K562 (cell line): ENCODE measurements around the gene PRICKLE4. TPM values are rescaled to one million over a fixed set of nuclear protein-coding genes. Genes with fewer than 3 reads are reported as not detected.
A peak's percentile ranks its signal among the peaks of the same experiment; 100 is the strongest.

Source experiments
- ARID2 ChIP-seq: fragments of 450-650 bp; IDR thresholded peaks from 2 replicates; pipeline ENCODE4 v1.6.1; 2017; ENCODE audit warnings: antibody characterized with exemption, mild to moderate bottlenecking
- ARNT ChIP-seq, 2 experiments: fragments of 450-650 bp; IDR thresholded peaks; 2 replicates each; pipeline ENCODE4 v1.6.1; 2016; ENCODE audit warnings: mild to moderate bottlenecking in 1 of 2
- ATF3 ChIP-seq, 2 experiments: fragments of 450-650 bp in 1 of 2; sonication (generic) in 1 of 2; formaldehyde crosslinking in 1 of 2; IDR thresholded peaks in 1 of 2; conservative IDR thresholded peaks in 1 of 2; 2 replicates each; pipeline versions ENCODE4 v1.6.1 to v1.8.1; 2016 to 2023; ENCODE audit warnings: mild to moderate bottlenecking in 2 of 2, moderate library complexity in 2 of 2, inconsistent platforms in 1 of 2, missing genetic modification reagents in 1 of 2
- E2F1 ChIP-seq: sonication (generic); formaldehyde crosslinking; IDR thresholded peaks from 2 replicates; pipeline ENCODE4 v1.8.1; 2023; ENCODE audit warnings: mild to moderate bottlenecking, missing genetic modification reagents, moderate library complexity
- HES1 ChIP-seq: fragments of 450-650 bp; IDR thresholded peaks from 2 replicates; pipeline ENCODE4 v1.6.1; 2016; ENCODE audit warnings: low read depth, mild to moderate bottlenecking, moderate library complexity
- IRF2 ChIP-seq: sonication (generic); formaldehyde crosslinking; IDR thresholded peaks from 2 replicates; pipeline ENCODE4 v1.8.1; 2022; ENCODE audit warnings: mild to moderate bottlenecking, missing genetic modification reagents
- MYC ChIP-seq, 2 experiments: fragments of 250-450 bp in 1 of 2; sonication (Bioruptor Pico) in 1 of 2; IDR thresholded peaks; 2 replicates each; pipeline versions ENCODE4 v1.5.1 to v1.6.1; 2012 to 2021; ENCODE audit warnings: low read depth in 2 of 2, borderline replicate concordance in 1 of 2, improper control_type of control experiment in 1 of 2, low read length in 1 of 2, mild to moderate bottlenecking in 1 of 2, moderate library complexity in 1 of 2
- NEUROD1 ChIP-seq: fragments of 150-350 bp; IDR thresholded peaks from 2 replicates; pipeline ENCODE4 v1.6.1; 2014; ENCODE audit warnings: borderline replicate concordance, low read length, low read depth; ENCODE audit not compliant: partially characterized antibody
- SAFB2 ChIP-seq: fragments of 200-400 bp; formaldehyde crosslinking; IDR thresholded peaks from 2 replicates; pipeline ENCODE4 v1.6.1; 2018; ENCODE audit warnings: borderline replicate concordance, low read length, low read depth, moderate library complexity; ENCODE audit not compliant: severe bottlenecking
- SNIP1 ChIP-seq: fragments of 450-650 bp; IDR thresholded peaks from 2 replicates; pipeline ENCODE4 v1.7.1; 2017; ENCODE audit warnings: low read depth, mild to moderate bottlenecking
- SP1 ChIP-seq: sonication (generic); formaldehyde crosslinking; IDR thresholded peaks from 2 replicates; pipeline ENCODE4 v1.8.1; 2022; ENCODE audit warnings: mild to moderate bottlenecking, missing genetic modification reagents
- TBP ChIP-seq: optimal IDR thresholded peaks from 2 replicates; pipeline ENCODE3; 2011; ENCODE audit warnings: low read depth, low read length, improper control_type of control experiment
- ZNF274 ChIP-seq: IDR thresholded peaks from 2 replicates; pipeline ENCODE4 v1.6.1; 2011; ENCODE audit warnings: low read depth, mild to moderate bottlenecking, low read length, moderate library complexity, borderline replicate concordance
- ZNF696 ChIP-seq: fragments of 250-450 bp; sonication (Bioruptor Pico); conservative IDR thresholded peaks from 2 replicates; pipeline ENCODE4 v1.4.0; 2020; ENCODE audit warnings: mild to moderate bottlenecking, moderate library complexity
- polyA plus RNA-seq, 8 experiments: library from polyadenylated mRNA; depleted of rRNA in 4 of 8; stranded (reverse) in 5 of 8; unstranded in 3 of 8; fragments of >200 nt; fragmentation: Nextera tagmentation in 2 of 8; fragmentation: Illumina TruSeq in 1 of 8; extraction: Ambion mirVana in 2 of 8; extraction: Trizol in 1 of 8; gene quantifications; 2 replicates each; pipeline versions ENCODE4 v1.2.1 to v1.2.3, GENCODE V29; 2011 to 2014; ENCODE audit warnings: inconsistent platforms in 1 of 8, missing spikeins in 1 of 8
- total RNA-seq, 7 experiments: library from RNA; depleted of rRNA in 6 of 7; stranded (reverse); fragments of >200 nt in 6 of 7; fragmentation: Illumina TruSeq in 2 of 7; extraction: Trizol in 2 of 7; gene quantifications; 2 replicates each; pipeline versions ENCODE4 v1.2.1 to v1.2.3, GENCODE V29; 2011 to 2021; ENCODE audit warnings: low replicate concordance in 1 of 7
- TF ChIP-seq, protein P1 (sequence below): fragments of 250-450 bp; sonication (Bioruptor Pico); IDR thresholded peaks from 2 replicates; pipeline ENCODE4 v1.5.0; 2021; ENCODE audit warnings: mild to moderate bottlenecking, moderate library complexity
- TF ChIP-seq, protein P2 (sequence below): IDR thresholded peaks from 2 replicates; pipeline ENCODE4 v1.6.1; 2016; ENCODE audit warnings: missing genetic modification characterization, missing compliant biosample characterization
- TF ChIP-seq, protein P3 (sequence below): fragments of 450-650 bp; formaldehyde crosslinking; IDR thresholded peaks from 2 replicates; pipeline ENCODE4 v1.4.0; 2022; ENCODE audit warnings: mild to moderate bottlenecking, moderate library complexity

The PRICKLE4 gene
- total and polyA plus RNA-seq, 9 of the 15 experiments (the other 6 are each of a cell fraction or from before 2014, with no cell fraction given): 0.20 to 0.32 (median 0.27) TPM; not detected in 6

GRCh38 chr6:41818271-41819054, 37.9 kb downstream of the PRICKLE4 start (continued):
- TF ChIP-seq, protein P1, sequence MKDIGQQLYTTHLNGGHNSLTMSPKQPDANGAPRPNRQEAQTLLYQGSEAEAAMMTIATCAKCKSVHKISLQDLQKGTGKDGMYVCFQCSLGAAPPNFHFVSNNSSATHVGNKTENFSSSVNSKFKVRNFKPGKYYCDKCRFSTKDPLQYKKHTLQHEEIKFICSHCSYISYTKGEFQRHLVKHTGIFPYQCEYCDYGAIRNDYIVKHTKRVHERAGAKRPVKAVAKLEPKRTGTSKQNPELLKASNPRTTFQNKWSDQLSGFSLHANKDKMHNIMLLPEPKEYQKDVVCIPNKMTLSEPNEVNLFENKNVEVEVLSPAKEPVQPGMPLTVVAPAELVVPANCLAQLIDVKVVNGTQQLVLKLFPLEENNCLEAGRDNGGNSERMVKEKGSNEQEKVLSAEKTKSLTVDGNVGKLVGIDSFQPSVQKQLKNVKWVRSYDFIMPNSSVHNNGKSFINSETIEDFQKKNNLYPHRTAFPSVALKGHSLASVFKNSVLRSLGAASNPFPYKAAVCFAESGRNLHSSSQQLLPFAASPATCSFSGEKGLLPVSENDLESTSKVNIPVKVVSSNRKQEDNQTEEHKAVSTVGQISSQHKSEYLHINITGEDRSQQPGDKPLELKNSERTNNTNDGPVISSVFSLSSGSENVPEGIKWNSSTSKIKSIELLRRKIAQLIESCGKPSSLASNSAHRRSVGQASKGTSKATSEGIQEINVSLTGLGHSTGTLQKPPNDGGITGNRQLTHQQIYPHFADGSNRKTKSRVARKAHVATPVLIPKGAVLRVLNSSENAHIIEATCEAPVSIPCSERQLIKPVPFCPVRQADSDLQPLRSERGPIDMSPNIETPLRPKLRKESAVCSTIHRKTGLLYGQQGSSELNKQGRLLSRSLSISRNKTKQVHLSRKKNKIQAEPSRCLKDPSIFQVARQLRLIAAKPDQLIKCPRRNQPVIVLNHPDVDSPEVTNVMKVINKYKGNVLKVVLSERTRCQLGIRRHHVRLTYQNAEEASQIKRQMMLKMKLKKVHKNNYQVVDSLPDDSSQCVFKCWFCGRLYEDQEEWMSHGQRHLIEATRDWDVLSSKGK (CRISPR knock-in tag): no peak
- no peak for TF ChIP-seq E2F1 (CRISPR knock-in tag)
- TF ChIP-seq ZNF696 (CRISPR knock-in tag): no peak
- TF ChIP-seq ARID2: no peak
- TF ChIP-seq SNIP1: no peak
- TF ChIP-seq ARNT (IDR thresholded peaks at IDR 0.05): peak in 1 of 2 experiments; percentile 73; a peak in 3 of 4 replicates
- peak; percentile 28 for TF ChIP-seq TBP
- TF ChIP-seq, protein P2, sequence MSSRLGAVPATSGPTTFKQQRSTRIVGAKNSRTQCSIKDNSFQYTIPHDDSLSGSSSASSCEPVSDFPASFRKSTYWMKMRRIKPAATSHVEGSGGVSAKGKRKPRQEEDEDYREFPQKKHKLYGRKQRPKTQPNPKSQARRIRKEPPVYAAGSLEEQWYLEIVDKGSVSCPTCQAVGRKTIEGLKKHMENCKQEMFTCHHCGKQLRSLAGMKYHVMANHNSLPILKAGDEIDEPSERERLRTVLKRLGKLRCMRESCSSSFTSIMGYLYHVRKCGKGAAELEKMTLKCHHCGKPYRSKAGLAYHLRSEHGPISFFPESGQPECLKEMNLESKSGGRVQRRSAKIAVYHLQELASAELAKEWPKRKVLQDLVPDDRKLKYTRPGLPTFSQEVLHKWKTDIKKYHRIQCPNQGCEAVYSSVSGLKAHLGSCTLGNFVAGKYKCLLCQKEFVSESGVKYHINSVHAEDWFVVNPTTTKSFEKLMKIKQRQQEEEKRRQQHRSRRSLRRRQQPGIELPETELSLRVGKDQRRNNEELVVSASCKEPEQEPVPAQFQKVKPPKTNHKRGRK (tag): no peak
- 0 out of 2 replicates have a peak, but pooled peaks have one; percentile 18 for TF ChIP-seq SP1
- TF ChIP-seq, protein P3, sequence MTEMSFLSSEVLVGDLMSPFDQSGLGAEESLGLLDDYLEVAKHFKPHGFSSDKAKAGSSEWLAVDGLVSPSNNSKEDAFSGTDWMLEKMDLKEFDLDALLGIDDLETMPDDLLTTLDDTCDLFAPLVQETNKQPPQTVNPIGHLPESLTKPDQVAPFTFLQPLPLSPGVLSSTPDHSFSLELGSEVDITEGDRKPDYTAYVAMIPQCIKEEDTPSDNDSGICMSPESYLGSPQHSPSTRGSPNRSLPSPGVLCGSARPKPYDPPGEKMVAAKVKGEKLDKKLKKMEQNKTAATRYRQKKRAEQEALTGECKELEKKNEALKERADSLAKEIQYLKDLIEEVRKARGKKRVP: no peak
- TF ChIP-seq ATF3 (IDR thresholded peaks at IDR 0.05): peak; percentile 62
- no peak for TF ChIP-seq ATF3 (CRISPR knock-in tag; conservative IDR thresholded peaks at IDR 0.05)
- no peak for TF ChIP-seq IRF2 (CRISPR knock-in tag)
- TF ChIP-seq ZNF274: no peak
- no peak for TF ChIP-seq NEUROD1
- peak; percentile 73 for TF ChIP-seq MYC (IDR thresholded peaks at IDR 0.05; ENCODE audit: low read depth, low read length)
- no peak for TF ChIP-seq MYC (CRISPR knock-in tag; IDR thresholded peaks at IDR 0.05; ENCODE audit: borderline replicate concordance, low read depth)
- TF ChIP-seq HES1: no peak
- no peak for TF ChIP-seq SAFB2
